HG03520 (cell line): Measurements from ENCODE around the gene LRRC4B.
"Not testable (repeated sequence)": the region's sequence is repeated elsewhere in the genome, so short reads cannot be mapped to it uniquely, and the experiment has no call there.

Source experiments
- ATAC-seq: cut with Tn5 transposase; IDR thresholded peaks from one replicate; pipeline ENCODE4 v1.9.1; 2021; ENCODE audit warnings: mild to moderate bottlenecking, moderate library complexity; ENCODE audit not compliant: unreplicated experiment

LRRC4B gene

GRCh38 chr19:50489461-50490011 is 78.7 kb downstream of the LRRC4B start:
- ATAC-seq: no peak

GRCh38 chr19:50488389-50489194 is 79.6 kb downstream of the LRRC4B start:
- no peak for ATAC-seq

DNA sequence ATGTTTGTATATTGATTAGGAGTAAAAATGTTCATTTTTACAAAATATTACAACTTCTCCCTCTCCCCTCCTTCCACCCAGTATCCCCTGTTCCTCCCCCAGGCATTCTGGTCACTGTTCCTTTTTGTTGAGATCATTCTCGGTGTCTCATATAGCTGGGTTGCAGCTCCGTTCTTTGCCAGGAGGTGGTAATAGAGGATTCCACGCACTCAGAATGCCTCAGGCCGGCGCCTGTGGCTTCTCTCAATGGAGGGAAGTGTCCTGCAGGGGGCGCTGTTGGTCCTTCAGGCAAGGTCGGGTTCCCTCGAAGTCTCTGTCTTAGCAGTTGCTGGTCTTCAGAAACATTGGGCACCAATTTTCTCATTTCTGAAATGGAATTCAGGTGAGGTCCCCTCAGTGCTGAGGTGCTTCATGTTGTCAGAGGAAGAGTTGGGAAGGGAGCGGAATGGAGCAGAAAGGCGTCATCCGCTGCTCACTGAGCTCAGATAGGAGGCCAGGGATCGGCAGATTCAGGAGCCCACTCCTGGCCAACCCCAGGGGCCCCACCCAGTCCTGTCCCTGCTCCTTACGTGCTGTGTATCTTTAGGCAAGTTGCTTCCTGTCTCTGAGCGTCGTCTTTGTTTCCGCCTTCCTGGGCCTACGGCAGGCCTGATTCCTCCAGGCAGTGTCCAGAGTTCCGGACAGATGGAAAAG is 81.3 kb downstream of the LRRC4B start:
- no peak for ATAC-seq

DNA sequence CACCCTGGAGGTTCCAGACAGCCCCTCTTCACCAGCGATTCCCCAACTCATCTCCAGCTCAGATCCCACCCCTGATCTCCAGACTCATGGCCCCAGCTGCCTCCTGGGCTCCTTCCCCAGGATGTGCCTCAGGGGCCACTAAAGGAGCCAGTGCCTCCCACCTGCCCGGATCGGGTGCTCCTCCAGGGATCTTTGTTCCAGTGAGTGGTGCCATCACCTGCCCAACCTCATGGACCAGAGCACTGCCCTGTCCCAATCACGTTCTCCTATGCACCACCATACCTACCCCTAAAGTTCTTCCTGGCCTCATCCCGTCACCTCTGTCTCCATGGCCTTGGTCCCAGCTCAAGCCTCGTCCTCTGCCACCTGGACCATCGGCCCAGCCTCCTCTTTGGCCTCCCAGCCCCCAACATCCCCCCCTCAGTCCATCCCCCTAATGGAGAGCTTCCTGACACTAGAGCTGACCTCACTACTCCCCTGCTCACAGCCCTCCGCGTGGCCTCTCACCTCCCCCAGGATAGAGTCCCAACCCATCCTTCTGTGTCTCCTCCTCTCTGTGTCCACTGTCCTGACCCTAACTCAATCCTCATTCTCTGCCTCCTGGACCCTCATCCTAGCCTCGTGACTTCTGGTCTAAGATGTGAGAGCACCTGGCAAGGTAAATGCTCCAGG is 82.8 kb downstream of the LRRC4B start:
- no peak for ATAC-seq

GRCh38 chr19:50482916-50483315 is 85.3 kb downstream of the LRRC4B start:
- ATAC-seq: no peak

DNA sequence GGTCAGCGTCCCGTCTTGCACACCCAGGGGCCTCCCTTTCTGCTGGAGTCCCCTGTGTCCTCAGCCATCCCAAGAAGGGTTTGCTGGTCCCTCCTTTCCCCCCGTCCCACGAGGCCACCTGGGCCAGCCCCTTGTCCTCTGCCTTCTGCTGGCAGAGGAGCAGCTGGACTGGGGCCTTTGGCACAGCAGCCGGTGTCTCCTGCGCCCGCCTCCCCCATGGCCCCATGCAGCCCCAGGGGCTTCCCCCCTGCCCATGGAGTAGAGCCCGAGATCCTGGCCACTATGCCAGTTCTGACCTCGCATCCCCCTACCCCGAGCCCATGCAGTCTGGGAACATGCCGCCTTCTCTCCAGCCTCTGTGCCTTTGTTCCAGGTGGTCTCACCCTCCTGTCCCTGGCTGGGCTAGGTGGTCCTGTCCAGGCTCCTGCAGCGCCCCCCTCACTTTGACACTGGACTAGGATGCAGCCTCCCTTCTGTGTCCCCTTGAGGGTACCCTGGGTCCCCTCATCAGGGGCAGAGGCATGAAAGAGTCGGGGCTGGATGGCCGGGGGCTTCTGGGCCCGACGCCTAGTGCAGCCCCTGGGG is 85.9 kb downstream of the LRRC4B start:
- ATAC-seq: no peak

- no peak for ATAC-seq
Measured at GRCh38 chr19:50481351-50482149, 86.7 kb downstream of the LRRC4B start.

DNA sequence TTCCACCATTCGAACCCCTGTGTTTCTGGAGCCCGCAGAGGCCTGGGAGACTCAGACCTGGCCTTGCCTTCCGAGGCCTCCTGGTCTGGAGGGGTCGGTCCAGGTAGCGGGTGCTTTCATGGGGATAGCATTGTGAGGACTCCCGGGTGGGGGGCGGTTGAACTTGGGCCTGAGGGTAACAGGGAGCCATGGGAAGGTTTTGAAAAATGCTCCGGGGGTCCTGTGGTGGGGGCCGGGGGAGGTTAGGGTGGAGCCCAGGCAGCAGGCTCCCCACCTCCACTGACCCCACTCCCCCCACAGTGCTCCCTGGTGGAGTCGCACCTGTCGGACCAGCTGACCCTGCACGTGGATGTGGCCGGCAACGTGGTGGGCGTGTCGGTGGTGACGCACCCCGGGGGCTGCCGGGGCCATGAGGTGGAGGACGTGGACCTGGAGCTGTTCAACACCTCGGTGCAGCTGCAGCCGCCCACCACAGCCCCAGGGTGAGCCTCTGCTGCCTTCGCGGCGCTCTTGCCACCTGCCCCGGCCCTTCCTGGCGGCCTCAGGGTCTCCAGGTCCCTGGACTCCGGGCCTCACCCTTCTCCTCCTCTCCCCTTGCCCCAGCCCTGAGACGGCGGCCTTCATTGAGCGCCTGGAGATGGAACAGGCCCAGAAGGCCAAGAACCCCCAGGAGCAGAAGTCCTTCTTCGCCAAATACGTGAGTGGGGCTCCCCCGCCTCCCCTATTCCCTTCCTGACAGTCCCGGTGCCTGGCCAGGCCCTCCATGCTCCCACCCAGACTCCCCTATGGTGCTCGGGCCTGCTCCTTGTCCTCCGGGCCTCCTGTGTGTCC is 87.7 kb downstream of the LRRC4B start:
- no peak for ATAC-seq

DNA sequence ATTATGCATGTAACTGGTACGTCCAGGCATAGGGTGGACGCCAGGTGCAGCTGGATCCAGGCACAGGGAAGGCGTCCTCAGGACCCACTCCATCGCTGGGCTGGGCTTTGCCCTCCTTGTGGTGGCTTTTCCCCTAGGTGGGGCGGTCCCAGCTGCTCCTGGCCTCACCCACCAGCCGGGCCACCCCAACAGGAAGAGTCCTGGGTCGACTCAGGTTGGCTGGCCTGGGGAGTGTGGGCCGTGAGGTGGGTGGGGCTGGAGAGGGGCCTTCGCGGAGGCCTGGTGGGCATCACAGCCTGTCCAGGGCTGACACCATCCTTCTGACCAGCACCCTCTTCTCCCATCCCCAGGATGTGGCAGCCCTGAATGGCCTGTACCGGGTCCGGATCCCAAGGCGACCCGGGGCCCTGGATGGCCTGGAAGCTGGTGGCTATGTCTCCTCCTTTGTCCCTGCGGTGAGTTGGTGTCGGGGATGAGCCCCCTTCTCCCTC is 88.4 kb downstream of the LRRC4B start:
- no peak for ATAC-seq

GRCh38 chr19:50478901-50479715 is 89.1 kb downstream of the LRRC4B start:
- ATAC-seq: no peak

- no peak for ATAC-seq
Measured at GRCh38 chr19:50477751-50478515, 90.3 kb downstream of the LRRC4B start.

GRCh38 chr19:50476907-50477238 is 91.4 kb downstream of the LRRC4B start:
- ATAC-seq: no peak

DNA sequence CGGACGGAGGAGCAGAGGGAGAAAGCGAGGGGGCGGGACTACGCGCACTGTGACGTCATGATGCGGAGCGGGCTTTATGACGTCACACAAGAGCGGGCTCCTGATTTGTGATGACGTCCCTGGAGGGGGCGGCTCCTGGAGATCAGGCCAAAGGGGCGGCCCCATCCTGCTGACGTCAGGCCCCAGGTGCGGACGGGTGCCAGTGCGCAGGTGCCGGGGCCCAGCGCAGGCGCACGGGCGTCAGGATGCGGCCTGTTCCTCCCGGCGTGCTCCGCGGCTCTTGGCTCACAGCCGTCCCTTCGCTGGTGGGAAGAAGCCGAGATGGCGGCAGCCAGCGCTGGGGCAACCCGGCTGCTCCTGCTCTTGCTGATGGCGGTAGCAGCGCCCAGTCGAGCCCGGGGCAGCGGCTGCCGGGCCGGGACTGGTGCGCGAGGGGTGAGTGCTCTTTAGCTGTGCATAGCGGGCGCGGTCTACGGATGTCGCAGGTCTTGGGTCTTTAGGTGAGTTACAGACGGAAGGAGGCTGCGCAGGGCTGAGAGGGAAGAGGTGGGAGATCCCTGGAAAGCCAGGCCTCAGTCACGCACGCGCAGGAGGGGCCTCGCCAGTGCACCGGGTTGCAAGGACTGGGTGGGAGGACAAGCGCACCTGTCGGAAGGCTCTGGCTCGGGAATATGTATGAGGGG is 91.9 kb downstream of the LRRC4B start, which contains the start of the genes EMC10 and GARIN5A:
Gene EMC10, plus strand, starts transcription at position 284 of the 683 bp plus-strand sequence. Its CDS starts 38 bp downstream, at position 322.
Gene GARIN5A, minus strand, starts transcription at position 625 of the 683 bp plus-strand sequence. Its CDS starts 460 bp downstream, at position 165.
- peak; percentile 61 for ATAC-seq

- ATAC-seq: no peak
Measured at GRCh38 chr19:50475736-50476223, 92.5 kb downstream of the LRRC4B start.

DNA sequence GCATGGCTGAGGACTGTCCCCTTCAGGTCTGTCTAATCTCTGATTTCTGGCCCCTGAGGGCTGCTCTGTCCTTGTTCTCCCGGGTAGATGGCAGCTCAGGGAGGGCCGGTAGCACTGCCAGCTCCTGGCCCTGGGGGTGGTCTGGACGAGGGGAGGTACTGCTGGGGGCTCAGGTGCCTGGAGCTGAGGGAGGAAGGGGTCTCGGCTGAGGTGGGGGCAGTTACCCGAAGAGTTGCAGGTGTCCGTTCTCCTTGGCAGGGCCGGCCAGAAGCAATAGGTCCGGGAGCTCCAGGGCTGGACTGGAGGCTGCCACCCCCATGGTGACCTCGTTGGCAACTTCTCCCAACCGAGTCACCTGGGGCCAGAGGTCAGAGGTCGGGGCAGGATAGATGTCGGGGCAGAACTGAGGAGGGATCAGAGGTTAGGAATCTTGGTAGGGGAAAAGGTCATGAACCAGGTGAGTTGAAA is 93.1 kb downstream of the LRRC4B start:
- ATAC-seq: no peak

DNA sequence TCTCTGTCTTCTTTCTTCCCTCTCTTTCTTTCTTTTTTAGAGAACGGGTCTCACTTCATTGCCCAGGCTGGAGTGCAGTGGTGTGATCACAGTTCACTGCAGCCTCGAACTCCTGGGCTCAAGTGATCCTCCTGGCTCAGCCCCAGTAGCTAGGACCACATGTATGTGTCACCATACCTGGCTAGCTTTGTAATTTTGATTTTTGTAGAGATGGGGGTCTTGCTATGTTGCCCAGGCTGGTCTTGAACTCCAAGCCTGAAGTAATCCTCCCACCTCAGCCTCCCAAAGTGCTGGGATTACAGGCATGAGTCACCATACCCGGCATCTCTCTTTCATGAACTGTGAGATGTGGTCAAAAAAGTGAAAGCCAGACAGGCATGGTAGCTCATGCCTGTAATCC is 94.9 kb downstream of the LRRC4B start:
- ATAC-seq: not testable (repeated sequence)

DNA sequence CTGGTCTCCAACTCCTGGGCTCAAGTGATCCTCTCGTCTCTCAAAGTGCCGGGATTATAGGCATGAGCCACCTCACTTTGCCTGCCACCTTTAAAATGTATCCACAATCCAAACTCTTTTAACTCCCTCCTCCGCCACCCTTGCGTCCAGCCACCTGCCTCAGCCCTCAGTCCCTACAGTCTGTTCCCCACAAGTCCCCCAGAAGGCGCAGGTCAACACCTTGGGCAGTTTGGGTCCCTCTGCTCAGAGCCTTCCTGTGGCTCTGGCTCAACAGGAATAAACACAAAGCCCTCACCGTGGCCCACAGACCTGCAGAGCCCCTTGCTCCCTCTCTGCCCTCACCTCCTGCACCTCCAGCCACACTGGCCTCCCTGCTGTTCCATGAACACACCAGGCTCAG is 99.4 kb downstream of the LRRC4B start:
- ATAC-seq: no peak
